Raji (cell line): ENCODE measurements around the gene DNM2.
A peak's percentile ranks its signal among the peaks of the same experiment; 100 is the strongest.

Experiments
- POLR2A ChIP-seq: IDR thresholded peaks from 2 replicates; pipeline ENCODE4 v1.6.1; 2011; ENCODE audit warnings: low read depth, low read length, control low read depth; ENCODE audit not compliant: insufficient read depth

DNM2 gene

GRCh38 chr19:10855879-10856522 lies 138.1 kb downstream of the DNM2 start:
- no peak for TF ChIP-seq POLR2A

GRCh38 chr19:10858204-10858828 lies 140.4 kb downstream of the DNM2 start:
- TF ChIP-seq POLR2A: no peak

- TF ChIP-seq POLR2A: no peak
Measured at GRCh38 chr19:10861103-10861651, 143.3 kb downstream of the DNM2 start.

GRCh38 chr19:10862561-10863106 lies 144.8 kb downstream of the DNM2 start:
- TF ChIP-seq POLR2A: no peak

GRCh38 chr19:10863107-10863717 lies 145.3 kb downstream of the DNM2 start:
- TF ChIP-seq POLR2A: no peak

GRCh38 chr19:10864538-10864899 lies 146.6 kb downstream of the DNM2 start:
- TF ChIP-seq POLR2A: peak; percentile 37; the same call in 1 of the 2 replicates

GRCh38 chr19:10866495-10866894 lies 148.6 kb downstream of the DNM2 start:
- no peak for TF ChIP-seq POLR2A

- TF ChIP-seq POLR2A: 0 out of 2 replicates have a peak, but pooled peaks have one; percentile 3
Measured at GRCh38 chr19:10868872-10869547, 151.1 kb downstream of the DNM2 start.

- TF ChIP-seq POLR2A: peak; percentile 61
Measured at GRCh38 chr19:10870501-10870954, 152.6 kb downstream of the DNM2 start.

GRCh38 chr19:10870955-10871603 lies 153.2 kb downstream of the DNM2 start, which contains the start of gene CARM1:
Gene CARM1, plus strand, starts transcription at chr19:10871553. Its CDS starts 150 bp downstream, at chr19:10871703.
- peak; percentile 40; the same call in 1 of the 2 replicates for TF ChIP-seq POLR2A

GRCh38 chr19:10871711-10872545 lies 154.0 kb downstream of the DNM2 start:
- 0 out of 2 replicates have a peak, but pooled peaks have one; percentile 23 for TF ChIP-seq POLR2A

- no peak for TF ChIP-seq POLR2A
Measured at GRCh38 chr19:10872546-10873107, 154.7 kb downstream of the DNM2 start.

- no peak for TF ChIP-seq POLR2A
Measured at GRCh38 chr19:10874024-10874423, 156.1 kb downstream of the DNM2 start.
